GM18507 (cell line): ENCODE results near the gene CALHM1.

Experiments
- DNase-seq: peaks from one replicate; pipeline ENCODE4 v3.0.0; 2011; ENCODE audit warnings: low read depth; ENCODE audit not compliant: insufficient read length; ENCODE audit errors: extremely low spot score
- FAIRE-seq: peaks from 2 replicates; lab custom pipeline; 2011; peaks lifted over from hg19 to GRCh38; lab: Jason Lieb, UNC

The CALHM1 gene

GRCh38 chr10:103457896-103458583, 660 bp downstream of the CALHM1 start:
- no peak for DNase-seq
- no peak for FAIRE-seq

- no peak for FAIRE-seq
Measured at GRCh38 chr10:103457176-103457712, 1.5 kb downstream of the CALHM1 start.

GRCh38 chr10:103456074-103456660, 2.5 kb downstream of the CALHM1 start:
- no peak for DNase-seq
- FAIRE-seq: no peak

More at GRCh38 chr10:103457176-103457712, 1.5 kb downstream of the CALHM1 start:
- DNase-seq: no peak

DNA sequence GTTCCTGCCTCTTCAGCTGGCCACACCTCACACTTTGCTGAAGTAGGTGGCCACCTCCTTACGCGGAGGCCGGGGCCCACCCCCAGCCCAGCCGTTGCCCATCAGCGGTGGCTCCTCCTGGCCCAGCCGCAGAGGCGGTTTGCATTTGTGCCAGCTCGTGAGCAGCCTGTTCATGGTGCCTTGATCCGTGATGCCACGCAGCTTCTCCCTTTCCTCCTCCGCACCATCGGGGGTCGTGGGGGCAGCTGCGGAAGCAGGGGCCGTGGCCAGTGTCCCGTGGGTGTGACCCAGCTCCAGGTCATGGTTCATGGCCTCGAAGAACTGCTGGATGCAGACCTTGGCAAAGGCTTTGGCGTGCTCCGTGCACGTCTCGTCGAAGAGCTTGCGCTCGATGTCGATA, 3.5 kb downstream of the CALHM1 start:
- FAIRE-seq (no peak), DNase-seq (no peak)

DNA sequence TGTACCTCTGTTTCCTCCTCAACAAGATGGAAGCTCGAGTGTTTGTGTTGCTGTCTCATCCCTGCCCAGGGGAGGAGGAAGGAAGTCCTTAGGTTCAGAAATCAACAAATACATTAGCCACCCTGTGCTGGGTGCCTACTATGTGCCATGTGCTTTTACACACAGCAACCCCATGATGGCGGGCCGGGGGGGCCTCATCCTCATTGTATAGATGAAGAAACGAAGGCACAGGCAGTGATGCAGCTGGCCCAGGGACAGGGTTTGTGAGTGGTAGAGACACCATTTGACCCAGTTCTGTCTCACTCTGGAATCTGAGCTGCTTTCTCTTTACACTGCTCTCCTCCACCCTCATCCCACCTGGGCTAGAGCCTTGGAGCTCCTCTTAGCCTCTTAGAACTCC, 4.7 kb downstream of the CALHM1 start:
- FAIRE-seq (no peak), DNase-seq (no peak)

DNA sequence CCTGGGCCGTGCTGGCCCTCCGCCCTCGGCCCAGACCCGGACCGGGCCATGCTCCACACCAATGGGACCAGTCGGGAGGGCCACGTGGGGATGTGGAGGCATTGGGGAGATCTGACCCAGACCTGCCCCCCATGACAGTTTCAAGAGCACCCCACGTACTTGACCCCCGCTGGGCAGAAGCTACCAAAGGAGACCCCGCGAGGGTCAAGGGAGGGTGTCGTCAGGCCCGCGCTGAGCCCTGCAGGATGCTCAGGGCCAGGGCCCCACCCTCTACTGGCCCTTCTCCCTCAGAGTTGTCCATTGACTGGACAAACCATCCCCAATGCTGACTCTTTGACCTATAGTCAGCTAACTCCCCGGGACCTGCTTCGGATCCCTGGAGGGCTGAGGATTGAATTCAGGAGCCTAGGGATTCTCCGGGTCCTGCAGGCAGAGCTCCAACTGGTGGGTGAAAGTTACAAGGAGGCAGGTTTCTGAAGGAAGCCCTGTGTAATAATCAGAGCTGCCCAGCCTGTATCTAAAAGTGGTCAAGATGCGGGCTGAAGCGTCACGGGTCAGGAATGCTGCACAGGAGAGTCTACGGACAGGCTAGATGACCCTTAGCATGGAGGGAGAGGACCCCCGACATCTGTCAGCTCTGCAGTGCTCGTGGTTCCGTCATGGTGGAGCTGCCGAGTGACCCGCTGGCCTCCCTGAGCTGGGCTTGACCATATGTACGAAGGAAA, 6.0 kb downstream of the CALHM1 start:
- DNase-seq (no peak), FAIRE-seq (no peak)

DNA sequence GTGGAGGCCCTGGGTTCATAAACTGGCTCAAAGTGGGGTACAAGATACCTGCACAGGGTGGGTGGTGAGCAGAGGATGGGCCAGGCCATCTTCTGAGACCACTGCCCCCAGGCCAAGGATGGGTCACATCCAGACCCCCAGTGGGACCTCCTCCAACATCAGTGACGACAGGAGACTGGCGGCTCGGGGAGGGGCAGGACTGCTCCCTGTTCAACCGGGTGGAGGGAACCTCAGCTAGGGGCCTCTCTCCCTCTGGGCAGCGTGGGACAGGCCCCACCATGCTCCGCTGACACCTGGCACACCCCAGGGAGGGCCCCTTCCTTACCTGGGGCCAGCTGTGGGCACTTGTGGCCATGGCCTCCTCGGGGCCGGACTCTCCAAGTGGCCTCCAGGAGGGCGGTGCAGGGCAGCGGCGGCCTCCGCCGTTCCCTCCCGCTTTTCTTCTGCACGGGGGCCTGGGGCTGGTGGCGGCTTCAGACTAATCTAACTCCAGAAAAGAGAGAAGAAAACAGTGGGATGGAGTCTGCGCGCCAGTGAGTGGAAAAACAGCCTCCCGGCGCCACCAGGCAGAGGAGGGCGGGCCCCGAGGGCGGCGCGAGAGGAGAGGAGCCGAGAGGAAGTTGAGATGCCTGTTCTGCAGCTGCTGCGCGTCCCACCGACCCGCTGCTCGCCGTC, 6.7 kb downstream of the CALHM1 start, which contains the start of gene CALHM2:
Gene CALHM2 (minus strand): TSS at position 540 of the 675 bp plus-strand sequence. CDS start 2,429 bp downstream, outside the sequence.
- DNase-seq: no peak
- peak; percentile 81 for FAIRE-seq

- FAIRE-seq (peak; percentile 86), DNase-seq (peak; percentile 46)
Measured at GRCh38 chr10:103451091-103451813, 7.4 kb downstream of the CALHM1 start.

GRCh38 chr10:103450201-103450695, 8.5 kb downstream of the CALHM1 start:
- DNase-seq (no peak), FAIRE-seq (no peak)

DNA sequence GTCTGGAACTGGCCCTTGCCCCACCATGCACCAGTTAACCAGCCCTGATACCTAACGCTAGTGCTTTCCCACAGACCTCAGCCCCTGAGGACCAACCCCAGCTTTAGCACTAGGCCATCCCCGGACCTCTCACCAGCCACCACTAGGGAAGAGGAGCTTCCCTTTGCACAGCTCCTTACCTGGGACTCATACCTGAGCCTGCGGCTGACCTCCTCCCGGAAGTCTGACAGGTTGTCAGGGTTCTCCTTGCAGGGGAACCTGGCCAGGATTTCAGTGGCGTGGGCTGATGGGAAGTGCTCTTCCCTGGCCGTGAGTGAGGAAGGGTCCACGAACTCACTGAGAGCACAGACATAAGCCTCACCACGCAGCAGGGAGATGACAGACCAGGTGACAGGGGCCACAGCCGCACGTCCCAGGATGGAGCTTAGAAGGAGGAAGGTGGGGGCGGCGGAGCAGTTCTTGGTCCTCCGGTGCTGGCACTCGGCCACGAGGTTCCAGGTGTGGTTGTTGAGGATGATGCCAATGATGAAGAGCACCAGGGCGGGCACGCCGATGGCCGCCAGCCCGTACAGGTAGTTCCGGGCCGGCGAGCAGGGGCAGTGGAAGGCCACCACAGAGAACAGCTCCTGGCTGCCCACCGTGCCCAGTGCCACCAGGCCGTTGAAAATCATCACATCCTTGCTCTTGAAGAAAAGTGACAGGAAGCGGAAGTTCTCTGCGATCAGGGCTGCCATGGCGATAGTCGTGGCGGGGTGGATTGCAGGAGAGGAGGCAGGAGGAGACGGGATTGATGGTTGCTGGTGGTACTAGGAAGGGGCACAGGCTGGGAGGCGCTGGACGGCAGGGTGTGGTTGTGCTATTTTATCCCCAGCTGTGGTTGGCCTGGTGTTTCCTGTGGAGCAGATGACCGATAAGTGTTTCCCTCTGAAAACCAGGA, 9.2 kb downstream of the CALHM1 start:
- no peak for FAIRE-seq

GRCh38 chr10:103448746-103449145, 10.0 kb downstream of the CALHM1 start:
- DNase-seq (no peak), FAIRE-seq (no peak)

More for the DNA sequence above, 9.2 kb downstream of the CALHM1 start:
- no peak for DNase-seq

DNA sequence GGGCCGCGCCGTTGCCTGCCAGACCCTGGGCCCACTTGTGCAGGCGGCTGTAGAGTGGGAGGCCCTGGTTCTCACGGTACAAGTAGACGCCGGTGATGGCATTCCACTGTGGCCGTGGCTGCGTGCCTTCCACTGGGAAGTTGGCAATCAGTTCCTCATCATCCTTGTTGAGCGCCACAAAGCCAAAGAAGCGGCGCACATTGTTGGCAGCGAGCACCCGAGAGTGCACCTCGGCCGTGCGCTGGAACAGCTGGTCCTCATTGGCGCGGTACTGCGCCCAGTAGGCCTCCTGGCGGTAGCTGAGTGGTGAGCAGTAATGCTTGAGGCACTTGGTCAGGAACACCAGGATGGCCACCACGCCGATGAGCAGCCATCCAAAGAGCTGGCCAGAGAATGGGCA, 11.5 kb downstream of the CALHM1 start:
- DNase-seq (no peak), FAIRE-seq (no peak)

DNA sequence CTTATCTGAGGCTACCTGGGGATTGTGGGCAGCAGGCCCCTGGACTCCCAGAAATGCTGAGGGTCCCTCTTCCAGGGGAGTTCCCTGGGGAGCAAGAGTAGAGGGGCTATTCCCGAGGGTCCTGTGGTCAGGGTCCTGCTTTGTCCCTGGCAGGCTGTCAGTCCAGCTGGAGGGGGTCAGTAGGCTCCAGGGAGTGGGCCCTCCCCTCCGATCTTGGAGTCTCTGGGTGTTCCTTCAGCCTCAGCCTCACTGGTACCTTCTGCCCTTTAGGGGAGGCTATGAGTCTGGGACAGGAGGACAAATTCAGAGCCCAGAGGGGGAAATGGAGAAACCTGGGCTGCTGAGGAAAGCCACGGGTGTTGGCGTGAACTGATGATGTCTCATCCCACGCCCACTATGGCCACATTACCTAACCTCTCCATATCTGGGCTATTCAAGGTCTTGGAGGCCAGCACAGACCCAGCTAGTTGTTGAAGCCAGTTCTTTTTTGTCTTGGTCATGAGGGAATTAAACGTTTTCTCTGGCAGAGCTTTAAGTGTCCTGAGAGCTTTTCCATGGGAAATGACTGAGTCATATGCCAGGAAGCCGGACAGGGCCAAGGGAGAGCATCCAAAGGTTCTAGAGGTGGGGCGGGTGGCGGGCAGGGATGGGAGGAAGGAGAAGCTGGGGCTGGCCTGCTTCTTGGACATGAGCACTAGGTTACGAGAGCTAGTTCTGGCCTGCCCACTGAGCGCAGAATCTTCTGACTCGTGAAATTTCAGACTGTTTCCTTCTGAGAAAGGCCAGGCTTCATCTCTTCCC, 12.7 kb downstream of the CALHM1 start:
- DNase-seq (no peak), FAIRE-seq (no peak)

- FAIRE-seq (no peak), DNase-seq (no peak)
Measured at GRCh38 chr10:103445366-103445765, 13.3 kb downstream of the CALHM1 start.

DNA sequence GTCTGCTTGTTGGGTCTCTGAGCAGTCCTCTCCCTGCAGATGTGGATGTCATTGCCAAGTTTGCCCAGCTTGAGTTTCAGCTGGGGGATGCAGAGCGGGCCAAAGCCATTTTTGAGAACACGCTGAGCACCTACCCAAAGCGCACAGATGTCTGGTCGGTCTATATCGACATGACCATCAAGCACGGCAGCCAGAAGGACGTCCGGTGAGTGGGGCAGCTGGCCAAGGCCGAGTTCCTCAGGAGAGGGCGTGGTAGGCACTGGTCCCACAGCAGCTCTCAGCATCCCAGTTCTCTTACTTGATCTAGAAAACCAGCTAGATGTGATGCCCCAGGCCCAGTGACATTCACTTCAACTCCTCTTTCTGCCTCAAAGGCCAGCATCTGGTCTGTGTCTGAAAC, 14.2 kb downstream of the CALHM1 start:
- DNase-seq: no peak
- FAIRE-seq: no peak

DNA sequence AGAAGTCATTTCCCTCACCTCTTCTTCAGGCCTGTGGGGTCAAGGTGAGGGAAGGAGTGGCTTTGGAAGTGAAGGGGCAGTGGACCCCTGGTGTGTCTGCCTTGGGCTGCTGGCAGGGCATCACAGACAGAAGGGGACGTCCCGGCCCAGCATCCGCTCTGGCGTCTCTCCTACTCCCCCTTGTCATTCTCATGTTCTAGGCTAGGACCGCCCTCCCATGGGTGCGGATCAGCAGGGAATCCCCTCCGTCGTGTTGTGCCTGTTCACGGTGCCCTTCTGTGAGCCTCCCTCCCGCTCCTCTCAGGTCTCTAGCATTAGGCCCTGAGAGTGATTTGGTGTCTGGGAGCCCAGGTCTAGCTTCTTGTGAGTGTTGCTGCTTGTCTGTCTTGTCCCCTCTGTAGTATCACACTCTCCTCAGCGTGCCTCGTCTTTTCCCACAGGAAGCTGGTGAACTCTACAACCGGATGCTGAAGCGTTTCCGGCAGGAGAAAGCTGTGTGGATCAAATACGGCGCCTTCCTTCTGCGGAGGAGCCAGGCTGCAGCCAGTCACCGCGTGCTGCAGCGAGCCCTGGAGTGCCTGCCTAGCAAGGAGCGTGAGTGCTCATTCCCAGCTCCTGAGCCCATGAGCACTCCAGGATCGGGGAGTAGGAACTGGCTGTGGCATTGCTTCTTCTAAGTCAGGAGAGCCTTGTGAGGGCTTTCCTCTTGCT, 15.1 kb downstream of the CALHM1 start:
- no peak for FAIRE-seq

GRCh38 chr10:103442031-103442461, 16.7 kb downstream of the CALHM1 start:
- no peak for DNase-seq
- no peak for FAIRE-seq

More for the DNA sequence above, 15.1 kb downstream of the CALHM1 start:
- DNase-seq: no peak
